H54 (cell line): ENCODE measurements around the gene MLXIP.

ENCODE experiments used
- DNase-seq: peaks from one replicate; pipeline ENCODE4 v3.0.0; 2011; ENCODE audit warnings: low spot score, mixed read lengths; ENCODE audit not compliant: insufficient read length
- FAIRE-seq: peaks from 3 replicates; lab custom pipeline; 2011; peaks lifted over from hg19 to GRCh38; lab: Jason Lieb, UNC
- POLR2A ChIP-seq: IDR thresholded peaks from 2 replicates; pipeline ENCODE4 v1.6.1; 2011; ENCODE audit warnings: low read depth, mild to moderate bottlenecking, low read length

The MLXIP gene

DNA sequence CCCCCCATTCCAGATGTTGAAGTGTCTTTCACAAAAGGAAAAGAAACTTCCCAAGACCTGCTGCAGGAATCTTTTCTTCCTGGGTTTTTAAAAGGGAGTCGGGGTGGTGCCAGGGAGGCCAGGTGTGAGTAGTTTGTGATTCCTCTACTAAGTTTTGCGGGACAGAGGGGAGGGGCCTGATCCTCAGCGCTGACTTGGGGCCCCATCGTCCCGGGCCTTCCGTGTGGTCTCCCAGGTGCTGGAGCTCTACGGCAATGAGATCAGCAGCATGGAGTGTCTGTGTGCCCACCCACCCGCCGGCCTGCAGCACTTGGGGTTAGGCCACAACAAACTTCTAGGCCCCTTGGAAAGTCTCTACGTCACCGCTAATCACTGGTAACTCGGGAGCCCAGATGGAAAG, 108.9 kb downstream of the MLXIP start:
- FAIRE-seq: no peak
- TF ChIP-seq POLR2A: no peak
- DNase-seq: no peak

DNA sequence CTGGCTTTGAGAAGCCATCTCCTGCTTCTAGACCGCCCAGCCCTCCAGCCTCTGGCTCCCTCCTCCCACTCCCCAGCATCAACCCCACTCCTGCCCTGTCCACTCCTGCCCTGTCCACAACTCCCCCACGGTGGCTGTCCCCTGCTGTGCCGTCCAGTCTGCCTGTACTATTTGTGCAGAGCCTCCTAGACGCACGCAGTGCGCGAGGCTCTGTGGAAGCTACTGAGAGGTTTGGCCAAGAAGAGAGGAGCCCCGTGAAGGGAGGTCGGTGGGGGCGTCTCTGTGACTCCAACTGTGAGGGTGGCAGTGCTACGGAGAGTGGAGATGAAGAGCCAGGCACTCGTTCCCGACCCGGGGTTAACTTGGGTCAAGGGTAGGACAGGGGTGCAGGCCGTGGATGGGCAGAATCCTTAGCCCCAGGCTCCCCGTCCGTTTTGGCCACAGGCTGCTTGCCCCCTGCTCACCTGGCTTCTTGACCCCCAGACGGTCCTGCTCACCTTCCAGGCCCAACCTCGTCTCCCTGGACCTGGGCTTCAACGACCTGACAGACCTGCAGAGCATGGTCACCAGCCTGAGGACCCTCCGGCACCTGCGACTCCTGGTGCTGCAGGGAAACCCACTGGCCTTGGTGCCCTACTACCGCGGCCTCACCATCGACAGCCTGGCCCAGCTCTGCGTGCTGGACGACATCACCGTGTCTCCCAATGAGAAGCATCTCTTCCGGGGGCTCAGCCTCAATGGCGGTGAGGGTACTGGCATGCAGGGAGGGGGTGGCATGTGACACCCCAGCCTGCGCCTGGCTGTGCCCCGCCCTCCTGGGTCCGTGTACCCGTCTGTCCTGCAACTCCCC, 111.3 kb downstream of the MLXIP start:
- no peak for FAIRE-seq
- DNase-seq: no peak
- TF ChIP-seq POLR2A: no peak

DNA sequence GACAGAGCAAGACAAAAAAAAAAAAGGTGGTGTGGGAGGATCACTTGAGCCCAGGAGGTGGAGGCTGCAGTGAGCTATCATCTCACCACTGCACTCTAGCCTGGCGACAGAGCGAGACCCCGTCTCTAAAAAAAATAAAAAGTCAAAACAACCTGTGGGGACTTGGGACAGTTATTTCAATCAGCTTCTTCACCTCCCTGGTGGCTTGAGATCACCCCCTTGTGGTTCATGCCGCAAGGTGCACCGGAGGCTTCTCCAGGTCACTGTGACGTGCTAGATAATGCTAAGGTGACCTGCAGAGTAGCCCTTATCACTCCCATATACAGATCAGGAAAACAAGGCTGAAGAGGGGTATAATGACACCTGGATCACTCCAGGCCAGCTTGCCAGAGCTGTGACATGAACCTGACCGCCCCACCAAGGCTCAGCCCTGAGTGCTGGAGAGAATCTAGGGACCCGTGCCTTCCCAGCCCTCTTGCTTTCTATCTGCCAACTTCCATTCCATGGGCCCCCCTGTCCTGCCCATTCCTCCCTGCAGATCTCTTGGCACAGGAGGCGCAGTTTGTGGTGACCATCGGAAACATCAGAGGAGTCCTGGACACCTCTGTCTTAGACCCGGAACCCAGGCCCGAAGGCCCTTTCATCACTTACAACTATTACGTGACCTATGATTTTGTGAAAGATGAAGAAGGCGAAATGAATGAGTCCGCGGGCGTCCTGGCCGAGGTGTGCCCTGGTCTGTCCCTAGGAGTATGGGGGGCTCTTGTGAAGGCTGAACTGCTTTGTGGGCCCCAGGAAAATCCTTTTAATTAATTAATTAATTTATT, 112.5 kb downstream of the MLXIP start:
- TF ChIP-seq POLR2A: no peak
- no peak for FAIRE-seq
- DNase-seq: peak; percentile 75

DNA sequence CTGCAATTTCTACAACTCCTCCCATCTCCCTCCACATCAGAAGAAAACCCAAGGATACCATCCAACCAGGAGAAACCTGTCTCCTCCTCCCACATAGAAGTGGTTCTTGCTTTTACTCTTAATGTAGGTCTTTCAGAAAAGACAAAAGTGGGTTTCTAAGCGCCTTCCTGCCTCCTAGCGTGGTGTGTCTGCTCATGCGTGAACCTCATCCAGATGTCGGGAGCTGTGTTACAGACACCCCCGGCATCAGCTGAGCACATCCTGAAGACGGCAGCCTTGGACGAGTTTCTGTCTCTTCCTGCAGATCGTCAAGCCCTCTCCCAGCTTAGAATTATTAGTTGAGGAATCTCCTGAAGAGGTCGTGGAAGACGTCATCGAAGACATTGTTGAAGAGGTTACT, 113.9 kb downstream of the MLXIP start:
- no peak for TF ChIP-seq POLR2A
- DNase-seq: no peak
- no peak for FAIRE-seq

DNA sequence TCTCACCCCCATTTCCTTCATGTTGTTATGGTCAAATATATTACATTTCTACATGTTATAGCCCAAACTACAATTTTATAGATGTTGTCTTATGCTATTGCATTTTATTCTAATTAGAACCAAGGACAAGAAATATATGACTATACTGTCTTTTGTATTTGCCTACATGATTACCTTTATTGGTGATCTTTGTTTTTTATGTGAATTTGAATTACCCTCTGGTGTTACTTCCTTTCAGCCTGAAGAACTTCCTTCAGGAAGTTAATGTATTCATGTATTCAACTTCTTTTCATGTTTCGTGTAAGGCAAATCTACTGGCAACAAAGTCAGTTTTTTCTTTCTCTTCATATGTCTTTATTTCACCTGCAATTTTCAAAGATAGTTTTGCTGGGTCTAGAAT, 116.2 kb downstream of the MLXIP start:
- TF ChIP-seq POLR2A: no peak
- FAIRE-seq (no peak), DNase-seq (no peak)

DNA sequence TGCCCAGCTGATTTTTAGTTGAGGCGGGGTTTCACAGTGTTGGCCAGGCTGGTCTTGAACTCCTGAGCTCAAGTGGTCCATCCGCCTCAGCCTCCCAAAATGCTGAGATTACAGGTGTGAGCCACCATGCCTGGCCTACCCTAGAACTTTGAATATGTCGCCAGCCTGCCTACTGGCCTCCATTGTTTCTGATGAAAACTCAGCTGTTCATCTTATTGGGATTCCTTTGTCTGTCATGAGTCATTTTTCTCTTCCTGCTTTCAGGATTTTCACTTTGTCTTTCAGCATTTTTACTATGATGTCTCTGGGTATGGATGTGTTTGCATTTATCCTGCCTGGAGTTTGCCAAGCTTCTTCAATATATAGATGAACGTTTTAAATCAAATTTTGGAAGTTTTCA, 116.8 kb downstream of the MLXIP start:
- FAIRE-seq: no peak
- DNase-seq: no peak
- TF ChIP-seq POLR2A: no peak
